GM21576 (cell line): ENCODE measurements around the gene DNHD1.
"Not testable (repeated sequence)": the region's sequence is repeated elsewhere in the genome, so short reads cannot be mapped to it uniquely, and the experiment has no call there.

Experiments used
- ATAC-seq: cut with Tn5 transposase; IDR thresholded peaks from one replicate; pipeline ENCODE4 v1.9.1; 2021; ENCODE audit warnings: mild to moderate bottlenecking, moderate library complexity; ENCODE audit not compliant: unreplicated experiment

The DNHD1 gene

DNA sequence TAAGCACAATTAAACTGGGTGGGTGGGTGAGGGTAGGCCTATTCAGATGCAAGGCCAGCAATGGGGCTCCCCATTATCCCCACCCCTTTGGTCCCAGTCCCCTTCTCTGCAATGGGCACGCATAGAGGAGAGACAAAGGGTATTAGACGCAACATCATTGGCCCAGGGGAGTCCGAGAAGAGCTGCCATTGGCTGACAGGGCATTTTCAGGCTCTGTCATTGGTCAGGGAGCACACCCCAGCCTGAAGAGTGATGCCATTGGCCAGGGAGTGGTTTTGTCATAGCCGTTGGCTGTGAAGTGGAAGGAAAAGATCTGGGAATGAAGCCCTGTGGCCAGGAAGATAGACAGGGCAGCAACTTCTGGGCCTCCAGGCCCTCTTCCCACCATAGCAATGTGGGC, 20.5 kb upstream of the DNHD1 start:
- ATAC-seq = no peak

DNA sequence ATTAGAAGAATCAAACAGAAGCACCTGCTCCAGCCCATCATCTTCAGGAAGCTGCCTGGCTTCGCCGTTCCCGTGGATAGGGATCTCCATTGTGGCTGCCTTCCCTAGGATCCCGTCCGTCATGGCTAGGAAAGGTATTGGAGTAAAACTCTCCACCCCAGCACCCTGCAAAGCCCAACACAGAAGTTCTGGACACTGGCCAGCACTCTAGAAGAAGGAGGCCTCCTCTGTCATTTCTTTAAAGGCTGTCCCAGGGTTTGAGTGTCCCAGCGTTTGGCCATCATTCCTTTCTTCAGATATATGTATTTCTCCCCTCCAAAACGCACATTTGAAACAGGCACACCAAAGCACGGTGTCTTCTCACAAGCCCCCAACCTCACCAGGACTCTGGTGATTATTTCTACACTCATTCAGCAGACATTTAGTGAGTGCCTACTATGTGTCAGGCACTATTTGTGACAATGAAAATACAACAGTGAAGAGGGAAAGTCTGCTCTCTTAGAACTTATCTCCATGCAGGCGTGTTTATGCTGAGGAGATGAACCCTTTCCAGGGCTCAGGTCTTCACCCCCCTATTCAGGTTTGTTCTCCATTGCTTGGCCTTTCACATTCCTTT, 16.7 kb upstream of the DNHD1 start:
- no peak for ATAC-seq

- ATAC-seq = peak; percentile 99
Measured at GRCh38 chr11:6481012-6481923, 15.8 kb upstream of the DNHD1 start, which contains the start of the genes ARFIP2 and TIMM10B. Gene ARFIP2 (minus strand): TSS chr11:6481331. CDS start chr11:6480421, 910 bp downstream. Gene TIMM10B (plus strand): TSS chr11:6481501. CDS start chr11:6481517, 16 bp downstream.

DNA sequence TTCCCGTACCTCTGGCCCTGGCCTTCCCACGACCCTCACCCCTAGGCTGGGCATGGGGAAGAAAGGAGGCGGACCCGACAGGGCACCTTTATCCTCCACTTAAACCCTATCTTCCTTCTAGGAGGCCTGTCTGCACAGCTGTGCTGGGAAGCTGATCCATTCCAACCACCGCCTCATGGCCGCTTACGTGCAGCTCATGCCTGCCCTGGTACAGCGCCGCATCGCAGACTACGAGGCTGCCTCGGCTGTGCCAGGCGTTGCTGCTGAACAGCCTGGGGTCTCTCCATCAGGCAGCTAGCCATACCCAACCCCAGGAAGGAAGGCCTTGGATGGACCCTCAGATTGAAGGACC, 15.2 kb upstream of the DNHD1 start:
- no peak for ATAC-seq

- no peak for ATAC-seq
Measured at GRCh38 chr11:6482441-6482840, 14.6 kb upstream of the DNHD1 start.

DNA sequence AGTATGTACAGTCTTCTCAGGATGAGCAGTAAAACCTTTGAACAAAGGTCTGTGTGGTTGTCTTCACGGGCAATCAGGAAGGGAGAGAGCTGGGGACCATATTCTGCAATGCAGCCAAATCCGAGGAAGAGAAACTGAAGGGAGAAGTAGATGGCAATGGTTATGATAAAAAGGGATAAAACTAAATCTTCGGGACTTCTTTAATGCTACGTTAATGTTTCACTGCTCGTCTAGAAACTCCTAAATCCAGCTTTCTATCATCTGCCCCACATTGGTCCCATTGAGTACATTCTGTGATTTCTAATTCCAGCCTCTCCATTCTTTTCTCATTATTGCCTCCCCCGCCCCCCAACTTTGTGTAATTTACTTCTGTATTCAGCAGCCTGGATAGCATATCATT, 14.1 kb upstream of the DNHD1 start:
- ATAC-seq = no peak

GRCh38 chr11:6485661-6486060, 11.4 kb upstream of the DNHD1 start:
- no peak for ATAC-seq

DNA sequence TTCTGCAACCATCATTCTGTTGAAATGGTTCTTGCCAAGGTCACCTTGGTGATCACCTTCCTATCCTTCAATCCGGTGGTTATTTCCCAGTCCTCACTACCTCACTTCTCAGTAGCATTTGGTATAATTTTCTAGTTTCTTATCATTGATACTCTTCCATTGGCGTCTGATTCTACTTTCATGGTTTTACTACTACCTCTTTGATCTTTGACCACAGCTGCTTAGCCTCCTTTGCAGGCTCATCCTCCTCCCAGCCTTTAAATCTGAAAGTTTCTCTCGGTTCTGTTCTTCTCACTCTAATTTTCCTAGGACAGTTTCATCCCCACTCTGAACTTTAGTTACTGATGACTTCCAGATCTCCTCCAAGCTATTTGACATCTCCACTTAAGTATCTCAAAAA, 10.8 kb upstream of the DNHD1 start:
- no peak for ATAC-seq

DNA sequence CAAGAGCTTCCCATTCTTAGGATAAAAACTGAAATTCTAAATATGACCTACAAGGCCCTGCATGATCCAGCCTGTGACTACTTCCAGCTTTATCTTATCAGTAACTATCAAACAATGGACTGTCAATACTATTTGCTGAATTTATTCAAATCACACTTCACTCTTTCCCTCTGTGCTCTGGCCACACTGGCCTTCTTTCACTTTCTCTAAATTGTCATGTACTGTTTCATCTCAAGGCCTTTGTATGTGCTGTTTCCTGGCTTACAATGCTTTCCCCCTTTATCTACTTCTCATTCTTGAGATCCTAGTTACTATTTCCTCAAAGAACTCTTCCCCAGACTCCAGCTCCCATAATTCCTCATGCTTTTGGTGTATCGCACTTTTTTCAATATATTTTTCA, 10.1 kb upstream of the DNHD1 start:
- no peak for ATAC-seq

GRCh38 chr11:6488342-6488741, 8.7 kb upstream of the DNHD1 start:
- no peak for ATAC-seq

DNA sequence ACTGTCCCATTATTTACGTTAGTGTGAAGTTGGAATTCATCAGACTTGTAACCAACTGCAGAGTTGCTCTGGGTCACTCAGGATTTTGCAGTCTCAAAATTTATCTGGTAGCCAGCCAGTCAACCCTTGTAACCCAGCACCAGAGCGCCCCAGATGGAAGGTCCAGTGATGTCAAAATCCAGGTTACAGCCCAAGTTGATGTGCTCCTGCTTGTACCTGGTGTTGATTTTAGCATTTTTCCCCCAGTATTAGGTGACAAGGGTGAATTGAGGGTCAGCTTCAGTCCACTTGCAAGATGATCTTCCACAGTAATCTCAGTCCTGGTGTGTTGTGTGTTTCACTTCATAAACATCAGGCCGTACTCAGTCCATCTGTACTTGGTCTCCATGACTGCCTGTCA, 8.3 kb upstream of the DNHD1 start:
- no peak for ATAC-seq

DNA sequence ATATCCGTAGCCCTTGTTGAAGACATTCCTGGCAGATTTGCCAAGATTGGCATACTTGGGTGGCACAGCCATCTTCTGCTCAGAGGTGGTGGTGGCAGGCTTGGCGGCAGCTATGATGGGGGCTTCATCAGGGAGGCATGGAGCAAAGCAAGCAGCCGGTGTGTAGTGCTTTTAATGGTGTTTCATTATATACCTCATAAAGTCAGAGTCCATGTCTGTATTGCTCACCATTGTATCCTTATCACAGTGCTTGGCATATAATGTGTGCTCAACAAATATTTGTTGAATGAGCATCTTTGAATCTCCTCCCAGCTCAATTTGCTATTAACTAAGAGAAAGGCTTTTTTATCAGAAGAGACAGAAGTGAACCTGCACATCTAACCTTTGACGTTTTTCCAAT, 7.8 kb upstream of the DNHD1 start:
- no peak for ATAC-seq

GRCh38 chr11:6498121-6498520, 1.0 kb downstream of the DNHD1 start:
- no peak for ATAC-seq

GRCh38 chr11:6498544-6498943, 1.5 kb downstream of the DNHD1 start:
- ATAC-seq = no peak

GRCh38 chr11:6502382-6502781, 5.3 kb downstream of the DNHD1 start:
- ATAC-seq = no peak

DNA sequence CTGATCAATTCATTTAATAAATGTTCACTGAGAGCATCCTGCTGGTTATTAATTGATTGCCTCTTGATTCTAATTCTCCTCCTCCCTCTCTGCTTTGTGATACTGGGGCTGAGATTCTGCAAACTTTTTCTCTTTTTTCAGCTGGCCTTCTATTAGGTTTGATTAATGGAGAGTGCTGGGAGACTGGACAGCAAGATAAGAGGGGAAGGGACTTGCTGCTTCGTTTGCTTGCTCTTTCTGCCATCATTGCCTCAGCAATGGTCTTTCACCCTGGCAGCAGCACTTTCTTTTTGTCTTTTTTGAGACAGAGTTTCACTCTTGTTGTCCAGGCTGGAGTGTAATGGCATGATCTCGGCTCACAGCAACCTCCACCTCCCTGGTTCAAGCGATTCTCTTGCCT, 7.1 kb downstream of the DNHD1 start:
- ATAC-seq = no peak

- ATAC-seq = no peak
Measured at GRCh38 chr11:6505577-6506240, 8.6 kb downstream of the DNHD1 start.

- ATAC-seq = no peak
Measured at GRCh38 chr11:6516865-6517264, 19.8 kb downstream of the DNHD1 start.

GRCh38 chr11:6520265-6520664, 23.2 kb downstream of the DNHD1 start:
- ATAC-seq = no peak

DNA sequence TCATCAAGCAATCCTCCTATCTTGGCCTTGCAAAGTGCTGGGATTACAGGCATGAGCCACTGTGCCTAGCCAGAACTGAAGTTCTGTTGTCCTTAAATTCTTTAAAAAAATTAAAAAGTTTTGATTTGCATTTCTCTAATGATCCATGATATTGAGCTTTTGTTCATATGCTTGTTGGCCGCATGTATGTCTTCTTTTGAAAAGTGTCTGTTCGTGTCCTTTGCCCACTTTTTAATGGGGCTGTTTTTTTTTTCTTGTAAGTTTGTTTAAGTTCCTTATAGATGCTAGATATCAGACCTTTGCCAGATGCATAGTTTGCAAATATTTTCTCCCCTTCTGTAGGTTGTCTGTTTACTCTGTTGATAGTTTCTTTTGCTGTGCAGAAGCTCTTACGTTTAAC, 24.9 kb downstream of the DNHD1 start:
- ATAC-seq = not testable (repeated sequence)

DNA sequence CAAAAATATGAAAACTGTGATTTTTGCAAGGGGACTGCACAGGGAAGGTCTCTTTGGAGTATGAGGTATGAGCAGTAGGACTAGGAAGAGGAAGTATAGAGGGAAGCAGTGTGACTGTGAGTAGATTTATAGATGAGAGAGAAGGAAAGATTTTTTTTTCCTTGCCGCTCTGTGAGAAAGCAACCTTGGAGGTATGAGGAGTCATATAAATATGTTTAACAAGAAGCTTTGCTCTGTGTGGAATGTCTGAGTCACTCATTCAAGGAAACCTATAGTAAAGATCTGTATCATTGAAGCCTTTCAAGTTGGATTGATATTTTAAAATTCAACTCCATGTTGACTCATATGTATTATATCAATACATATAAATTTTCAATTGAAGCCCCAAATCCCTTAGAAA, 26.2 kb downstream of the DNHD1 start:
- ATAC-seq = no peak
